ENCODE data around the gene WNT1.

DNA sequence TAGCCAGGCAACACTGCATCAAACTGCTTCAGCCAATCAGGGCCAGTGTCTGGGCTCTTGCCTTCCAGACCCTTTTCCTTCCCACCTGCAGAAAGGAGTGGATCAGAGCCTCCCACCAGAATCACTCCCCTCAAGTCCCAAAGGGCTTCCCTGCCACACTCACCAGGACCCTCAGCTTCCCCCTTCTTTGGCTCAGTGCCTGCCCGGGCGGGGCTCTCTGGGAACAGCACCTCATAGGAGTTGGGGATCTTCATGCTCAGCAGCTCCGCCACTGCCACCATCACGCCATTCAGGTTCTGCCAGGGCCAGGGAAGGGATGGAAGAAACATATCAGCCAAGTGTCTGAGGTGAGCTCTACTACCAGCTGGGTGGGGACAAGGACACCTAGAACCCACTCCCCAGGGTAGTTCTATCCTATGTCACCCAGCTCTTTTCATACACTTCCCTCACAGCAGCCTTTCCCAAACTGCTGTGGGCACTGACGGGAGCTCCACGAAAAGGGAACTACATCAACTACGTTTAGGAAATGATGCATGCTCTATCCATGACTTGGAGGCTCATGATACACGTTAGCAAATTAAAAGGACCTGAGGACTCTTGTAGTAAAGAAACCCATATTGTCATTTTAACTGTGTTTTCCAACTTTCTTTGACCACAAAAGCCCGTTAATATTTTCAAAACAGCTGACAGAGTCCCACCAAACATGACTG, 49.9 kb downstream of the WNT1 start:
- no peak for TF ChIP-seq CTCF (conservative IDR thresholded peaks at IDR 0.05; ENCODE audit: low read length)
- no peak for TF ChIP-seq EZH2phosphoT487 (IDR thresholded peaks at IDR 0.05; ENCODE audit: borderline replicate concordance)

All from Loucy (cell line).